SW480 (cell line): ENCODE results near the gene STK31.
A peak's percentile ranks its signal among the peaks of the same experiment; 100 is the strongest.
"Not testable (repeated sequence)": the region's sequence is repeated elsewhere in the genome, so short reads cannot be mapped to it uniquely, and the experiment has no call there.

Experiments used
- DNase-seq: peaks from one replicate; pipeline ENCODE4 v3.0.0-alpha.2; 2016; ENCODE audit warnings: low spot score

Gene STK31

GRCh38 chr7:23802720-23803397 is 92.8 kb downstream of the STK31 start:
- no peak for DNase-seq

GRCh38 chr7:23804707-23805106 is 94.7 kb downstream of the STK31 start:
- no peak for DNase-seq

- DNase-seq: no peak
These were observed 98.4 kb downstream of the STK31 start for GRCh38 chr7:23808421-23808820.

- DNase-seq: no peak
These were observed 100.1 kb downstream of the STK31 start for GRCh38 chr7:23810099-23810498.

- peak; percentile 20 for DNase-seq
These were observed 101.5 kb downstream of the STK31 start for GRCh38 chr7:23811540-23811939.

GRCh38 chr7:23828125-23828524 is 118.1 kb downstream of the STK31 start:
- DNase-seq: not testable (repeated sequence)

- not testable (repeated sequence) for DNase-seq
These were observed 122.7 kb downstream of the STK31 start for GRCh38 chr7:23832733-23833132.

GRCh38 chr7:23833405-23833804 is 123.4 kb downstream of the STK31 start:
- DNase-seq: no peak

- DNase-seq: not testable (repeated sequence)
These were observed 134.8 kb downstream of the STK31 start for GRCh38 chr7:23844837-23845236.

- no peak for DNase-seq
These were observed 142.1 kb downstream of the STK31 start for GRCh38 chr7:23852135-23852534.

- no peak for DNase-seq
These were observed 143.0 kb downstream of the STK31 start for GRCh38 chr7:23852988-23853387.

- peak; percentile 76 for DNase-seq
These were observed 153.3 kb downstream of the STK31 start for GRCh38 chr7:23863209-23863787.

GRCh38 chr7:23864973-23865372 is 155.0 kb downstream of the STK31 start:
- peak; percentile 41 for DNase-seq

GRCh38 chr7:23873306-23873705 is 163.3 kb downstream of the STK31 start:
- no peak for DNase-seq

GRCh38 chr7:23876526-23876925 is 166.5 kb downstream of the STK31 start:
- DNase-seq: not testable (repeated sequence)
